Measurements from ENCODE around the gene CES1.
"Not testable (repeated sequence)": the region's sequence is repeated elsewhere in the genome, so short reads cannot be mapped to it uniquely, and the experiment has no call there.

The CES1 gene

DNA sequence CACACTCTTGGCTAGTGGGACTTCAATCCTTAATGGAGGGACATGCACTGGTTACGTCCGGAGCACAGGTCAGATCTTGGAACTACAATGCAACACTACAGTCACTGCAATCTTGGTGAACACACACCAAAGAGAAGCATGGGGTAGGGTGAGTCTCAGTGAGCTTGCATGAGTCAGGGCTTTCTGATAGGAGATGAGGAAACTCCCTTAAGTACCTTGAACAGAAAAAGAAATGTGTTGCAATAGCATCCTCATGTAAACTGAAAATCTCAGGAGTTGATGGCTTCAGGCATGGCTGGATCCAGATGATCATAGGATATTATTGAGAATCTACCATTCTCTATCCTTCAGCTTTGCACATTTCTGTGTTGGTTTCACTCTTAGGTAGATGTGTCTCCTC lies 54.1 kb downstream of the CES1 start:
- Mint-ChIP-seq H3K36me3 (ENCODE audit: insufficient read depth) (no peaks in the 10 kb centered on the region), H3K9me3 (no peaks in the 10 kb centered on the region), H3K4me1 (no peaks in the 10 kb centered on the region), H3K4me3 (no peak overlapping the region), H3K27me3 (peaks cover 34% of the 10 kb centered on the region), H3K27ac (ENCODE audit: low read depth) (no peak overlapping the region)
- DNase-seq (ENCODE audit: low spot score in 2 of 2) (no peak), ATAC-seq (replicated peaks; ENCODE audit: extremely low read depth, poor library complexity, severe bottlenecking) (no peak)

- Mint-ChIP-seq H3K27me3 (peaks cover 38% of the 10 kb centered on the region), H3K9me3 (no peaks in the 10 kb centered on the region), H3K4me1 (peaks cover 8% of the 10 kb centered on the region), H3K36me3 (ENCODE audit: insufficient read depth) (no peaks in the 10 kb centered on the region), H3K4me3 (no peak overlapping the region), H3K27ac (ENCODE audit: low read depth) (no peak overlapping the region)
- ATAC-seq (replicated peaks; ENCODE audit: extremely low read depth, poor library complexity, severe bottlenecking) (no peak), DNase-seq (ENCODE audit: low spot score in 2 of 2) (no peak)
These were observed 57.0 kb downstream of the CES1 start for GRCh38 chr16:55775857-55776256.

DNA sequence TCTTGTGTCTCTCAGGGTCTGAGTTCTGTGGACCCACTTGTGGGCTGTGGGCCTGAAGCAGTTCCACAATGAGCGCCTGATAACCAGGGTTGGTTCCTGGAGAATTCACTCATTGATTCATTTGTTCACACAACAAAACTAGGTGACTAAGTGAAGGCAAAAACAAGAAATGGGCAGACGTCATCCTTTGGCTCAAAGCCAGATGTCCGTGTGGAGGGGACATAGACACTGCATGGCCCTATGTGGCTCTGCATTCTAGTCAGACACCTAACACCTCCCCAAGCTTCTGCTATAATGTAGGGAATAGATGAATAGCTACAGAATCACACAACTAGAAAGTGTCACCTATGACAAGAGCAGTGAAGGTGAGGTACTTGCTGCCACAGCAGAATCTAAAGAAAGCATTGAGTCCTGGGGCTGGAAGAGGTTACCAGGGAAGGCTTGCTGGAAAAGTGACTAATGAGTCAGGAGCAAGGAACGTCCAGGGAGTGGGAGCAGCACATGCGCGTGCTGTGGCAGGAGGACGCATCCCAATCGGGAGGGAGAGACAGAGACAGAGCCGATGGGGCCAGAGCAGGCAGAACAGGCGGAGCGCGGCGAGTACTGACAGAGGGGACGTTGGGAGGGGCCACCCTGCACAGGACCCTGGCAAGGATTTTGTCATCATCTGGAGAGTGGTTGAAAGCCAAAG lies 58.9 kb downstream of the CES1 start:
- H3K4me1 Mint-ChIP-seq, result peaks cover 14% of the 10 kb centered on the region
- no peak overlapping the region for H3K27ac Mint-ChIP-seq (ENCODE audit: low read depth)
- no peaks in the 10 kb centered on the region for H3K9me3 Mint-ChIP-seq

DNA sequence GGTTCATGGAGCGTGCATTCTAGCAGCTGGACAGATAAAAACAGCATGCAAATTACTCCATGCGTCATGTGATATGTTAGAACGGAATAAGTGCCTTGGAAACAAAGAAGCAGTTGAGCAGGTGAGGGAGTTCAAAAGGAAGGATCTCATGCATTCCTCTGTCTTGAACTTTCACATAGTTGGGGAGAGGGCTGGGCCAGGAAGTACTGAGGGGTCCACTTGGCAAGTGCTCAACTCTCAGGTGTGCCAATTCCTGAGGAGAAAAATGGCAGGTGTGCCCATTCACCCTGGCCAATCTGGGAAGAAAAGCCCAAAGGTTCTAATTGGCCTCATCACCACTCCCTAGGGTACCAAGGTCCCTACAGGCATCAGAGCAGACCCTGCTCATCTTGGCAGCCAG lies 67.7 kb downstream of the CES1 start:
- Mint-ChIP-seq H3K9me3 (no peaks in the 10 kb centered on the region), H3K27ac (ENCODE audit: low read depth) (no peak overlapping the region), H3K4me3 (no peak overlapping the region), H3K27me3 (peaks cover 40% of the 10 kb centered on the region), H3K36me3 (ENCODE audit: insufficient read depth) (no peaks in the 10 kb centered on the region), H3K4me1 (no peaks in the 10 kb centered on the region)
- ATAC-seq (replicated peaks; ENCODE audit: extremely low read depth, poor library complexity, severe bottlenecking), result no peak
- DNase-seq (ENCODE audit: low spot score in 2 of 2), result no peak

More for the DNA sequence above, 58.9 kb downstream of the CES1 start:
- no peaks in the 10 kb centered on the region for H3K36me3 Mint-ChIP-seq (ENCODE audit: insufficient read depth)
- peaks cover 39% of the 10 kb centered on the region for H3K27me3 Mint-ChIP-seq
- no peak overlapping the region for H3K4me3 Mint-ChIP-seq
- DNase-seq (ENCODE audit: low spot score in 2 of 2) (no peak), ATAC-seq (replicated peaks; ENCODE audit: extremely low read depth, poor library complexity, severe bottlenecking) (no peak)

- Mint-ChIP-seq H3K4me1 (no peaks in the 10 kb centered on the region), H3K4me3 (no peak overlapping the region), H3K27me3 (peaks cover 26% of the 10 kb centered on the region), H3K36me3 (ENCODE audit: insufficient read depth) (peaks cover 2% of the 10 kb centered on the region), H3K9me3 (no peaks in the 10 kb centered on the region), H3K27ac (ENCODE audit: low read depth) (no peak overlapping the region)
- DNase-seq (ENCODE audit: low spot score in 2 of 2), result no peak
- no peak for ATAC-seq (replicated peaks; ENCODE audit: extremely low read depth, poor library complexity, severe bottlenecking)
These were observed 72.4 kb downstream of the CES1 start for GRCh38 chr16:55760310-55761001.

- not testable (repeated sequence) for DNase-seq (ENCODE audit: low spot score in 2 of 2); H3K9me3 Mint-ChIP-seq
These were observed 73.0 kb downstream of the CES1 start for GRCh38 chr16:55759965-55760309.

GRCh38 chr16:55757595-55758527 lies 75.0 kb downstream of the CES1 start:
- not testable (repeated sequence) for ATAC-seq (replicated peaks; ENCODE audit: extremely low read depth, poor library complexity, severe bottlenecking); H3K27ac Mint-ChIP-seq (ENCODE audit: low read depth); H3K4me3 Mint-ChIP-seq; H3K36me3 Mint-ChIP-seq (ENCODE audit: insufficient read depth); H3K9me3 Mint-ChIP-seq; DNase-seq (ENCODE audit: low spot score in 2 of 2)
- H3K4me1 Mint-ChIP-seq, result peaks cover 18% of the 10 kb centered on the region
- H3K27me3 Mint-ChIP-seq, result peaks cover 24% of the 10 kb centered on the region

More at GRCh38 chr16:55759965-55760309, 73.0 kb downstream of the CES1 start:
- H3K27ac Mint-ChIP-seq (ENCODE audit: low read depth); H3K4me1 Mint-ChIP-seq; ATAC-seq (replicated peaks; ENCODE audit: extremely low read depth, poor library complexity, severe bottlenecking); H3K36me3 Mint-ChIP-seq (ENCODE audit: insufficient read depth); H3K4me3 Mint-ChIP-seq: not testable (repeated sequence)
- H3K27me3 Mint-ChIP-seq, result peaks cover 26% of the 10 kb centered on the region

DNA sequence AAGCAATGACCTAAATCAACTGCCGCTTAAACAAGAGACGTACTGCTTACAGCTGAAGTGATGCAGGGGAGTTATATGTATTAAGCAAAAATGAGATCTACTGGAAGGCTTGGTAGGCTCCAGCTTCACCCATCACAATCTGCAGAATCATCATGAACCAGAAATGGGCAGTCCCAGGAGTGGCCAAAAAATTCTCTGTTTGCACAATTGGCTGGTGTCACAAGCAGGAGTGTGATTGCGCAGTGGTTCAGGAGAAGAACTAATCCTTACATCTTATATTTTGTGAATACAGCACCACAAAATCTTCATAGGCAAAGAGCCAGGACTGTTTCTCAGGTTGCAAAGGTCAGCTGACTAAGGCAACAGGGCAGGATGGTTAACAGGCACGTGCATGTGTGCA lies 75.9 kb downstream of the CES1 start:
- no peak for ATAC-seq (replicated peaks; ENCODE audit: extremely low read depth, poor library complexity, severe bottlenecking)
- peaks cover 27% of the 10 kb centered on the region for H3K4me1 Mint-ChIP-seq
- peaks cover 15% of the 10 kb centered on the region for H3K27me3 Mint-ChIP-seq
- peaks cover 7% of the 10 kb centered on the region for H3K36me3 Mint-ChIP-seq (ENCODE audit: insufficient read depth)
- no peak for DNase-seq (ENCODE audit: low spot score in 2 of 2)
- no peak overlapping the region for H3K4me3 Mint-ChIP-seq
- peaks cover 16% of the 10 kb centered on the region for H3K9me3 Mint-ChIP-seq
- no peak overlapping the region for H3K27ac Mint-ChIP-seq (ENCODE audit: low read depth)

DNA sequence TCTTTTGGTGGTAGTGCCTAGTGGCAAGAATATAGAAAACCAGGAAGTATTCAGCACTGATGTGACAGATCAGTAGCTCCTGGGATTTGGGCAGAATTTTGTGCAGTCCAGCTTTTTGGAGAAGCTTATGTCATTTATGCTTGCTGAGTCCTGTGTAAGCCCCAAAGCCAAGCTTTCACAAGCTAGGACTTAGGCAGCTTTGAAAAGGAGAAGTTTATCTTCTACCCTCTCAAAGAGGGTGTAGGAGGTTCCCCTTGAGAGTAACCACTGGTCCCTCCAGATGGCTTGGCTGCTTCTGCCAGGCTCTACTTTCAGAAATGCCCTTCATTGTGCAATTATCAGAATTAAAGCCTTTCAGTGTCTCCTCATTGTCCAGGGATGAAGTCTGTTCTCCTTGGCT lies 78.8 kb downstream of the CES1 start:
- Mint-ChIP-seq H3K27me3 (no peaks in the 10 kb centered on the region), H3K4me1 (peaks cover 27% of the 10 kb centered on the region), H3K9me3 (peaks cover 16% of the 10 kb centered on the region), H3K27ac (ENCODE audit: low read depth) (peak overlapping the region; percentile 94), H3K36me3 (ENCODE audit: insufficient read depth) (peaks cover 7% of the 10 kb centered on the region), H3K4me3 (peak overlapping the region; percentile 68)
- ATAC-seq (replicated peaks; ENCODE audit: extremely low read depth, poor library complexity, severe bottlenecking) (no peak), DNase-seq (ENCODE audit: low spot score in 2 of 2) (no peak)

DNA sequence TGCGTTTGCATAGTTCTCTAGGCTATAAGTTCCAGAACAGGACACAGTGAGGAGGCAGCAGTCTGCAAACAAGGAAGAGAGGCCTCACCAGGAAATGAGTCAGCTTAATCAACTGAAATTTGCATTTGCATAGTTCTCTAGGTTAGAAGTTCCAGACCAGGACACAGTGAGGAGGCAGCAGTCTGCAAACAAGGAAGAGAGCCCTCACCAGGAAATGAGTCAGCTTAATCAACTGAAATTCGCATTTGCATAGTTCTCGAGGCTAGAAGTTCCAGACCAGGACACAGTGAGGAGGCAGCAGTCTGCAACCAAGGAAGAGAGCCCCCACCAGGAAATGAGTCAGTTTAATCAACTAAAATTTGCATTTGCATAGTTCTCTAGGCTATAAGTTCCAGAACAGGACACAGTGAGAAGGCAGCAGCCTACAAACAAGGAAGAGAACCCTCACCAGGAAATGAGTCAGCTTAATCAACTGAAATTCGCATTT lies 79.7 kb downstream of the CES1 start:
- not testable (repeated sequence) for H3K27me3 Mint-ChIP-seq; ATAC-seq (replicated peaks; ENCODE audit: extremely low read depth, poor library complexity, severe bottlenecking); H3K36me3 Mint-ChIP-seq (ENCODE audit: insufficient read depth)
- Mint-ChIP-seq H3K9me3 (peaks cover 16% of the 10 kb centered on the region), H3K4me3 (peak overlapping the region; percentile 68), H3K4me1 (peaks cover 27% of the 10 kb centered on the region), H3K27ac (ENCODE audit: low read depth) (peak overlapping the region; percentile 94)
- DNase-seq (ENCODE audit: low spot score in 2 of 2), result peak in 1 of 2 donors; percentile 13

Data from central memory CD8-positive, alpha-beta T cell (primary cell).